Heart left ventricle (tissue), 13 donors: ENCODE measurements around the gene CFLAR.

Experiments used
- CTCF ChIP-seq, 12 donors: fragments of 200-600 bp; sonication (generic) in 4 of 12; IDR thresholded peaks; one replicate each; pipeline versions ENCODE4 v1.5.0 to v1.8.0; 2018 to 2022; ENCODE audit warnings: antibody characterized with exemption in 12 of 12, mild to moderate bottlenecking in 5 of 12
- POLR2A ChIP-seq, 2 donors: fragments of 450-650 bp; IDR thresholded peaks; one replicate each; pipeline ENCODE4 v1.6.1; 2017; ENCODE audit warnings: antibody characterized with exemption in 2 of 2, mild to moderate bottlenecking in 2 of 2, moderate library complexity in 2 of 2
- donor health status: ischemic (EF 13 %, LVEDD 7.1; RV severe dilation, severe dysfunction).
- donor health status: DM: no; HTN: yes; CAD: no.
- donor health status: DM: no; HTN: no; CAD: no.
- donor health status: ischemic (EF 25% LVEDD 6.9; RV normal size, moderate dysfunction).
- donor health status: ischemic (EF 25% LVEDD 5.7; RV mildly dilated, moderate dysfunction).
- donor health status: ischemic (EF 35%, LVEDD 5.7; RV mildly dilated, moderate dysfunction).
- donor health status: nonischemic (EF 11% LVEDD 7.7; RV severe dilation, severe dysfunction).
- donor health status: DM: yes; HTN: yes; CAD: no.
- donor health status: PGD.
- donor health status: ischemic (EF 29% LVEDD 5.4; RV normal size, mild dysfunction).
- donor health status: nonischemic (EF 23%, LVEDD 6.1; RV moderate dilation, normal function).

- no peak for TF ChIP-seq CTCF (IDR thresholded peaks at IDR 0.05)
- TF ChIP-seq POLR2A (IDR thresholded peaks at IDR 0.05), result no peak
Observed at GRCh38 chr2:201186982-201187381, 71.0 kb downstream of the CFLAR start.
